Osteoblast (primary cell): ENCODE results near the gene LITAFD. TPM values are rescaled to one million over a fixed set of nuclear protein-coding genes. Genes with fewer than 3 reads are reported as not detected.

Experiments
- DNase-seq: peaks from one replicate; pipeline ENCODE4 v3.0.0; 2011; ENCODE audit warnings: low spot score, mixed read lengths; ENCODE audit not compliant: insufficient read length; ENCODE audit errors: missing footprints
- H2AFZ ChIP-seq: 2 replicates; pipeline ENCODE4 v1.6.0; 2011; ENCODE audit warnings: mild to moderate bottlenecking, low read length
- H3K27ac ChIP-seq: 2 replicates; pipeline ENCODE4 v1.5.1; 2011; ENCODE audit warnings: mild to moderate bottlenecking, low read depth, low read length, moderate library complexity
- H3K27me3 ChIP-seq: 2 replicates; pipeline ENCODE4 v1.6.0; 2012; ENCODE audit warnings: mild to moderate bottlenecking, control low read depth, inconsistent platforms, low read length, moderate library complexity; ENCODE audit not compliant: insufficient read depth
- H3K36me3 ChIP-seq: 2 replicates; pipeline ENCODE4 v1.5.1; 2011; ENCODE audit warnings: mild to moderate bottlenecking, low read length, control low read depth, moderate library complexity; ENCODE audit not compliant: insufficient read depth
- H3K4me1 ChIP-seq: 2 replicates; pipeline ENCODE4 v1.5.1; 2011; ENCODE audit warnings: mild to moderate bottlenecking, low read length, control low read depth, moderate library complexity; ENCODE audit not compliant: insufficient read depth
- H3K4me2 ChIP-seq: 2 replicates; pipeline ENCODE4 v1.6.0; 2011; ENCODE audit warnings: mild to moderate bottlenecking, low read length; ENCODE audit not compliant: insufficient read depth
- H3K4me3 ChIP-seq: fragments of 200-600 bp; sonication (generic); 3 replicates; pipeline ENCODE4 v1.5.1; 2012; ENCODE audit warnings: mild to moderate bottlenecking, low read length, inconsistent platforms; ENCODE audit not compliant: insufficient read depth
- H3K79me2 ChIP-seq: 2 replicates; pipeline ENCODE4 v1.6.0; 2012; ENCODE audit warnings: mild to moderate bottlenecking, low read length, control low read depth, inconsistent platforms; ENCODE audit not compliant: insufficient read depth
- H3K9me3 ChIP-seq: 2 replicates; pipeline ENCODE4 v1.5.1; 2011; ENCODE audit warnings: low read depth, low read length, control low read depth
- H4K20me1 ChIP-seq: 2 replicates; pipeline ENCODE4 v1.6.0; 2012; ENCODE audit warnings: mild to moderate bottlenecking, low read length, control low read depth; ENCODE audit not compliant: insufficient read depth
- CTCF ChIP-seq: IDR thresholded peaks from 2 replicates; pipeline ENCODE4 v1.5.1; 2011; ENCODE audit warnings: mild to moderate bottlenecking, low read depth, low read length, moderate library complexity; ENCODE audit errors: extremely low read depth
- total RNA-seq: library from RNA; depleted of rRNA; stranded (reverse); fragments of >200 nt; gene quantifications from 2 replicates; pipeline ENCODE4 v1.2.3, GENCODE V29; 2012

LITAFD gene
- total RNA-seq, 1 donor = not detected

- Histone ChIP-seq H4K20me1 (peaks cover 37% of the 10 kb centered on the region), H3K27me3 (no peaks in the 10 kb centered on the region), H2AFZ (no peak overlapping the region), H3K4me1 (peaks cover 34% of the 10 kb centered on the region), H3K9me3 (no peaks in the 10 kb centered on the region), H3K36me3 (peaks cover 41% of the 10 kb centered on the region), H3K4me3 (no peak overlapping the region), H3K4me2 (no peak overlapping the region), H3K79me2 (peaks cover 36% of the 10 kb centered on the region), H3K27ac (no peak overlapping the region)
- DNase-seq = no peak
- TF ChIP-seq CTCF = no peak
These were observed 36.4 kb upstream of the LITAFD start for GRCh38 chr16:8845699-8846298.

GRCh38 chr16:8846401-8846932, 35.7 kb upstream of the LITAFD start:
- no peak overlapping the region for H2AFZ ChIP-seq
- no peak for TF ChIP-seq CTCF
- peaks cover 37% of the 10 kb centered on the region for H4K20me1 ChIP-seq
- H3K4me1 ChIP-seq = peaks cover 34% of the 10 kb centered on the region
- H3K4me3 ChIP-seq = no peak overlapping the region
- DNase-seq = no peak
- H3K79me2 ChIP-seq = peaks cover 34% of the 10 kb centered on the region
- H3K4me2 ChIP-seq = no peak overlapping the region
- no peaks in the 10 kb centered on the region for H3K9me3 ChIP-seq
- H3K27ac ChIP-seq = no peak overlapping the region
- H3K36me3 ChIP-seq = peaks cover 47% of the 10 kb centered on the region
- no peaks in the 10 kb centered on the region for H3K27me3 ChIP-seq

GRCh38 chr16:8847145-8847544, 35.0 kb upstream of the LITAFD start:
- DNase-seq = no peak
- peaks cover 53% of the 10 kb centered on the region for H3K36me3 ChIP-seq
- H3K4me1 ChIP-seq = peaks cover 32% of the 10 kb centered on the region
- H3K4me3 ChIP-seq = no peak overlapping the region
- H3K27me3 ChIP-seq = no peaks in the 10 kb centered on the region
- no peak overlapping the region for H3K27ac ChIP-seq
- H3K79me2 ChIP-seq = peaks cover 34% of the 10 kb centered on the region
- no peak overlapping the region for H3K4me2 ChIP-seq
- peaks cover 37% of the 10 kb centered on the region for H4K20me1 ChIP-seq
- TF ChIP-seq CTCF = no peak
- H2AFZ ChIP-seq = no peak overlapping the region
- no peaks in the 10 kb centered on the region for H3K9me3 ChIP-seq

- Histone ChIP-seq H3K4me1 (peaks cover 29% of the 10 kb centered on the region), H2AFZ (no peak overlapping the region), H3K27me3 (no peaks in the 10 kb centered on the region), H3K36me3 (peaks cover 58% of the 10 kb centered on the region), H3K79me2 (peaks cover 34% of the 10 kb centered on the region), H4K20me1 (peaks cover 37% of the 10 kb centered on the region), H3K4me2 (no peak overlapping the region), H3K9me3 (no peaks in the 10 kb centered on the region), H3K27ac (no peak overlapping the region), H3K4me3 (no peak overlapping the region)
- no peak for TF ChIP-seq CTCF
- peak; percentile 67 for DNase-seq
These were observed 34.5 kb upstream of the LITAFD start for GRCh38 chr16:8847623-8848022.
